A673 (cell line): Measurements from ENCODE around the gene PLOD2.

Experiments
- EZH2 ChIP-seq: fragments of 200-600 bp; sonication (generic); IDR thresholded peaks from 2 replicates; pipeline ENCODE4 v1.6.1; 2017; ENCODE audit warnings: borderline replicate concordance, low read depth, mild to moderate bottlenecking, mixed read lengths, antibody characterized with exemption, low read length; ENCODE audit not compliant: poor library complexity, severe bottlenecking
- TF ChIP-seq, protein P1 (sequence below): fragments of 300-800, 200-600 bp; sonication (generic); conservative IDR thresholded peaks from 2 replicates; pipeline ENCODE4 v1.5.1; 2017; ENCODE audit warnings: low read depth, mild to moderate bottlenecking, antibody characterized with exemption, low read length, moderate library complexity, mixed read lengths

GRCh38 chr3:146133441-146133840, 27.5 kb downstream of the PLOD2 start:
- TF ChIP-seq, protein P1, sequence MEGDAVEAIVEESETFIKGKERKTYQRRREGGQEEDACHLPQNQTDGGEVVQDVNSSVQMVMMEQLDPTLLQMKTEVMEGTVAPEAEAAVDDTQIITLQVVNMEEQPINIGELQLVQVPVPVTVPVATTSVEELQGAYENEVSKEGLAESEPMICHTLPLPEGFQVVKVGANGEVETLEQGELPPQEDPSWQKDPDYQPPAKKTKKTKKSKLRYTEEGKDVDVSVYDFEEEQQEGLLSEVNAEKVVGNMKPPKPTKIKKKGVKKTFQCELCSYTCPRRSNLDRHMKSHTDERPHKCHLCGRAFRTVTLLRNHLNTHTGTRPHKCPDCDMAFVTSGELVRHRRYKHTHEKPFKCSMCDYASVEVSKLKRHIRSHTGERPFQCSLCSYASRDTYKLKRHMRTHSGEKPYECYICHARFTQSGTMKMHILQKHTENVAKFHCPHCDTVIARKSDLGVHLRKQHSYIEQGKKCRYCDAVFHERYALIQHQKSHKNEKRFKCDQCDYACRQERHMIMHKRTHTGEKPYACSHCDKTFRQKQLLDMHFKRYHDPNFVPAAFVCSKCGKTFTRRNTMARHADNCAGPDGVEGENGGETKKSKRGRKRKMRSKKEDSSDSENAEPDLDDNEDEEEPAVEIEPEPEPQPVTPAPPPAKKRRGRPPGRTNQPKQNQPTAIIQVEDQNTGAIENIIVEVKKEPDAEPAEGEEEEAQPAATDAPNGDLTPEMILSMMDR, result no peak
- TF ChIP-seq EZH2, result no peak
